ENCODE measurements around the gene USP40.

- TF ChIP-seq CTCF (IDR thresholded peaks at IDR 0.05; ENCODE audit: insufficient read depth, low read length, poor library complexity, severe bottlenecking) (no peak), EZH2phosphoT487 (conservative IDR thresholded peaks at IDR 0.05; ENCODE audit: low read length) (no peak)
Observed at GRCh38 chr2:233501198-233502076, 65.1 kb downstream of the USP40 start.
